Measurements from ENCODE around the gene PLCB3. TPM values are rescaled to one million over a fixed set of nuclear protein-coding genes. Genes with fewer than 3 reads are reported as not detected.
A peak's percentile ranks its signal among the peaks of the same experiment; 100 is the strongest.

PLCB3 gene
- total RNA-seq, 1 experiment from 2014 or later = 80.2 TPM

DNA sequence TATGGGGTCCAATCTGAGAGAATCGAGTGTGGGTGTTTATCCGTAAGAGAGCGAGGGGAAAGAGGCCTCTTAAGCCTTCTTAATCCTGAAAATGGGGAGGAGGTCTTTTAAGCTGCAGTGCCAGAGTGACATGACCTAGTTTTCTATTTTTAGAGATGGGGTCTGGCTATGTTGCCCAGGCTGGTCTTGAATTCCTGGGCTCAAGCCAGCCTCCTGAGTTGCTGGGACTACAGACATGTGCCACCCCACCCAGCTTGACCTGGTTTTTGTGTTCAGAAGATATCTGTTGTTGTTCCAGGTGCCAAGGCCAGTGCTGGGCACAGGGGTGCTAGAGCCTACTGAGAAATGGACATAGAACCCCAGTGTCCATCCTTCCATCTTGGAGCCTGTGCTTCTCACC, 31.8 kb downstream of the PLCB3 start:
- Histone ChIP-seq H3K9ac (ENCODE audit: extremely low read depth, insufficient read length, low read length) (no peak overlapping the region), H3K27ac (ENCODE audit: insufficient read length, low read depth, low read length) (no peak overlapping the region), H3K4me1 (ENCODE audit: insufficient read depth, low read length) (no peaks in the 10 kb centered on the region), H2BK15ac (ENCODE audit: low read depth, low read length) (no peak overlapping the region), H4K5ac (ENCODE audit: insufficient read length, low read depth, low read length) (no peak overlapping the region), H3T11ph (ENCODE audit: low read length) (no peak overlapping the region), H3K23ac (ENCODE audit: insufficient read length, low read depth, low read length) (no peak overlapping the region), H2BK20ac (ENCODE audit: low read depth, low read length, poor library complexity, severe bottlenecking) (no peak overlapping the region), H3K79me1 (ENCODE audit: insufficient read depth, low read depth, low read length, poor library complexity, severe bottlenecking) (no peaks in the 10 kb centered on the region), H3K9me3 (ENCODE audit: control insufficient read depth, low read depth, low read length) (no peaks in the 10 kb centered on the region), H2AFZ (ENCODE audit: low read length) (no peak overlapping the region), H3K18ac (ENCODE audit: insufficient read length, low read depth, low read length) (no peak overlapping the region), H3K14ac (ENCODE audit: insufficient read depth, low read length) (no peak overlapping the region), H4K91ac (ENCODE audit: insufficient read length, low read depth, low read length) (no peak overlapping the region), H2BK120ac (ENCODE audit: low read depth, low read length, poor library complexity, severe bottlenecking) (no peak overlapping the region), H3K23me2 (ENCODE audit: insufficient read length, low read depth, low read length, poor library complexity, severe bottlenecking) (peaks cover 15% of the 10 kb centered on the region), H4K20me1 (ENCODE audit: control insufficient read depth, insufficient read depth, insufficient read length) (no peaks in the 10 kb centered on the region), H2AK5ac (ENCODE audit: insufficient read length, low read length) (no peak overlapping the region), H2BK5ac (ENCODE audit: insufficient read length, low read length) (no peak overlapping the region), H3K4ac (ENCODE audit: low read depth, low read length) (no peak overlapping the region), H3K79me2 (ENCODE audit: insufficient read depth, low read length) (no peaks in the 10 kb centered on the region), H2BK12ac (ENCODE audit: insufficient read length, low read depth, low read length) (no peak overlapping the region), H3K27me3 (ENCODE audit: insufficient read depth, low read length) (no peaks in the 10 kb centered on the region), H3K4me2 (ENCODE audit: insufficient read depth, insufficient read length, low read length) (no peak overlapping the region), H3K56ac (ENCODE audit: insufficient read length, low read depth, low read length) (no peak overlapping the region), H4K8ac (replicated peaks; ENCODE audit: insufficient read length, low read depth, low read length) (no peak overlapping the region)
- no CpG with 5 or more reads among the region's 3 CpGs for whole genome bisulfite sequencing (ENCODE audit: extremely low coverage, insufficient read length, low lambda C conversion rate)
- peaks cover 0 to 24% (median 21%) of the 10 kb centered on the region in 3 experiments; a peak in 6 of 7 replicates for H3K36me3 Mint-ChIP-seq (ENCODE audit: insufficient read depth in 1 of 3, low read depth in 3 of 3)
- peaks cover 8 to 12% of the 10 kb centered on the region in 2 experiments for H3K4me1 Mint-ChIP-seq
- H3K4me3 Mint-ChIP-seq = peak overlapping the region; percentile 58 to 82; a peak in 3 of 5 replicates
- TF ChIP-seq, protein P1, sequence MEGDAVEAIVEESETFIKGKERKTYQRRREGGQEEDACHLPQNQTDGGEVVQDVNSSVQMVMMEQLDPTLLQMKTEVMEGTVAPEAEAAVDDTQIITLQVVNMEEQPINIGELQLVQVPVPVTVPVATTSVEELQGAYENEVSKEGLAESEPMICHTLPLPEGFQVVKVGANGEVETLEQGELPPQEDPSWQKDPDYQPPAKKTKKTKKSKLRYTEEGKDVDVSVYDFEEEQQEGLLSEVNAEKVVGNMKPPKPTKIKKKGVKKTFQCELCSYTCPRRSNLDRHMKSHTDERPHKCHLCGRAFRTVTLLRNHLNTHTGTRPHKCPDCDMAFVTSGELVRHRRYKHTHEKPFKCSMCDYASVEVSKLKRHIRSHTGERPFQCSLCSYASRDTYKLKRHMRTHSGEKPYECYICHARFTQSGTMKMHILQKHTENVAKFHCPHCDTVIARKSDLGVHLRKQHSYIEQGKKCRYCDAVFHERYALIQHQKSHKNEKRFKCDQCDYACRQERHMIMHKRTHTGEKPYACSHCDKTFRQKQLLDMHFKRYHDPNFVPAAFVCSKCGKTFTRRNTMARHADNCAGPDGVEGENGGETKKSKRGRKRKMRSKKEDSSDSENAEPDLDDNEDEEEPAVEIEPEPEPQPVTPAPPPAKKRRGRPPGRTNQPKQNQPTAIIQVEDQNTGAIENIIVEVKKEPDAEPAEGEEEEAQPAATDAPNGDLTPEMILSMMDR (conservative IDR thresholded peaks at IDR 0.05) = no peak
- no peak overlapping the region for H3K27ac Mint-ChIP-seq
- no peak for DNase-seq
- peaks cover 6% of the 10 kb centered on the region for H3K27me3 Mint-ChIP-seq (ENCODE audit: low read depth)
- H3K9me3 Mint-ChIP-seq = no peaks in the 10 kb centered on the region; a peak in 1 of 5 replicates

All from H9 (cell line).